EL (cell line): ENCODE results near the gene KANSL1.
"Not testable (repeated sequence)": the region's sequence is repeated elsewhere in the genome, so short reads cannot be mapped to it uniquely, and the experiment has no call there.

Experiments
- DNase-seq: peaks from one replicate; pipeline ENCODE4 v3.0.0-alpha.2; 2016

KANSL1 gene

GRCh38 chr17:46011711-46012505, 181.3 kb downstream of the KANSL1 start:
- DNase-seq = no peak

GRCh38 chr17:46010597-46011186, 182.5 kb downstream of the KANSL1 start:
- no peak for DNase-seq

DNA sequence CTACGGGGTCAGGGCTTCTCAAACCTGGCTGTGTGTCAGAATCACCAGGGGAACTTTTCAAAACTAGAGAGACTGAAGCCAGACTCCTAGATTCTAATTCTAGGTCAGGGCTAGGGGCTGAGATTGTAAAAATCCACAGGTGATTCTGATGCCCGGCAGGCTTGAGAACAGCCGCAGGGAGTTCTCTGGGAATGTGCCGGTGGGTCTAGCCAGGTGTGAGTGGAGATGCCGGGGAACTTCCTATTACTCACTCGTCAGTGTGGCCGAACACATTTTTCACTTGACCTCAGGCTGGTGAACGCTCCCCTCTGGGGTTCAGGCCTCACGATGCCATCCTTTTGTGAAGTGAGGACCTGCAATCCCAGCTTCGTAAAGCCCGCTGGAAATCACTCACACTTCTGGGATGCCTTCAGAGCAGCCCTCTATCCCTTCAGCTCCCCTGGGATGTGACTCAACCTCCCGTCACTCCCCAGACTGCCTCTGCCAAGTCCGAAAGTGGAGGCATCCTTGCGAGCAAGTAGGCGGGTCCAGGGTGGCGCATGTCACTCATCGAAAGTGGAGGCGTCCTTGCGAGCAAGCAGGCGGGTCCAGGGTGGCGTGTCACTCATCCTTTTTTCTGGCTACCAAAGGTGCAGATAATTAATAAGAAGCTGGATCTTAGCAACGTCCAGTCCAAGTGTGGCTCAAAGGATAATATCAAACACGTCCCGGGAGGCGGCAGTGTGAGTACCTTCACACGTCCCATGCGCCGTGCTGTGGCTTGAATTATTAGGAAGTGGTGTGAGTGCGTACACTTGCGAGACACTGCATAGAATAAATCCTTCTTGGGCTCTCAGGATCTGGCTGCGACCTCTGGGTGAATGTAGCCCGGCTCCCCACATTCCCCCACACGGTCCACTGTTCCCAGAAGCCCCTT, 183.3 kb downstream of the KANSL1 start:
- DNase-seq = peak; percentile 63

DNA sequence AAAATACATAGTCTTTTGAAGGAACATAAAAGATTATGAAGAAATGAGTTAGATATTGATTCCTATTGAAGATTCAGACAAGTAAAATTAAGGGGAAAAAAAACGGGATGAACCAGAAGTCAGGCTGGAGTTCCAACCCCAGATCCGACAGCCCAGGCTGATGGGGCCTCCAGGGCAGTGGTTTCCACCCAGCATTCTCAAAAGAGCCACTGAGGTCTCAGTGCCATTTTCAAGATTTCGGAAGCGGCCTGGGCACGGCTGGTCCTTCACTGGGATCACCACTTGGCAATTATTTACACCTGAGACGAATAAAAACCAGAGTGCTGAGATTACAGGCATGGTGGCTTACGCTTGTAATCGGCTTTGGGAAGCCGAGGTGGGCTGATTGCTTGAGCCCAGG, 184.6 kb downstream of the KANSL1 start:
- DNase-seq = no peak

GRCh38 chr17:46007461-46007965, 185.7 kb downstream of the KANSL1 start:
- no peak for DNase-seq

- DNase-seq = not testable (repeated sequence)
Measured at GRCh38 chr17:46006082-46006481, 187.1 kb downstream of the KANSL1 start.

GRCh38 chr17:46003907-46004748, 189.1 kb downstream of the KANSL1 start:
- no peak for DNase-seq

DNA sequence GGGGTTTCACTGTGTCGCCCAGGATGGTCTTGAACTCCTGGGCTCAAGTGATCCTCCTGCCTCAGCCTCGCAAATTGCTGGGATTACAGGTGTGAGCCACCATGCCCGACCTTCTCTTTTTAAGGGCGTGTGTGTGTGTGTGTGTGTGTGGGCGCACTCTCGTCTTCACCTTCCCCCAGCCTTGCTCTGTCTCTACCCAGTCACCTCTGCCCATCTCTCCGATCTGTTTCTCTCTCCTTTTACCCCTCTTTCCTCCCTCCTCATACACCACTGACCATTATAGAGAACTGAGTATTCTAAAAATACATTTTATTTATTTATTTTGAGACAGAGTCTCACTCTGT, 190.3 kb downstream of the KANSL1 start:
- no peak for DNase-seq

DNA sequence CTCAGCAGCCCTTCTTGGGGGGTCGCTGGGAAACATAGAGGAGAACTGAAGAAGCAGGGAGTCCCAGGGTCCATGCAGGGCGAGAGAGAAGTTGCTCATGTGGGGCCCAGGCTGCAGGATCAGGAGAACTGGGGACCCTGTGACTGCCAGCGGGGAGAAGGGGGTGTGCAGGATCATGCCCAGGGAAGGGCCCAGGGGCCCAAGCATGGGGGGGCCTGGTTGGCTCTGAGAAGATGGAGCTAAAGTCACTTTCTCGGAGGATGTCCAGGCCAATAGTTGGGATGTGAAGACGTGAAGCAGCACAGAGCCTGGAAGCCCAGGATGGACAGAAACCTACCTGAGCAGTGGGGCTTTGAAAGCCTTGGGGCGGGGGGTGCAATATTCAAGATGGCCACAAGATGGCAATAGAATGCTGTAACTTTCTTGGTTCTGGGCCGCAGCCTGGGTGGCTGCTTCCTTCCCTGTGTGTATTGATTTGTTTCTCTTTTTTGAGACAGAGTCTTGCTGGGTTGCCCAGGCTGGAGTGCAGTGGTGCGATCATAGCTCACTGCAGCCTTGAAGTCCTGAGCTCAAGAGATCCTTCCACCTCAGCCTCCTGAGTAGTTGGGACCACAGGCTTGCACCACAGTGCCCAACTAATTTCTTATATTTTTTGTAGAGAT, 190.8 kb downstream of the KANSL1 start:
- peak; percentile 62 for DNase-seq

- no peak for DNase-seq
Measured at GRCh38 chr17:46001390-46002310, 191.6 kb downstream of the KANSL1 start.

- no peak for DNase-seq
Measured at GRCh38 chr17:46000757-46001156, 192.5 kb downstream of the KANSL1 start.

DNA sequence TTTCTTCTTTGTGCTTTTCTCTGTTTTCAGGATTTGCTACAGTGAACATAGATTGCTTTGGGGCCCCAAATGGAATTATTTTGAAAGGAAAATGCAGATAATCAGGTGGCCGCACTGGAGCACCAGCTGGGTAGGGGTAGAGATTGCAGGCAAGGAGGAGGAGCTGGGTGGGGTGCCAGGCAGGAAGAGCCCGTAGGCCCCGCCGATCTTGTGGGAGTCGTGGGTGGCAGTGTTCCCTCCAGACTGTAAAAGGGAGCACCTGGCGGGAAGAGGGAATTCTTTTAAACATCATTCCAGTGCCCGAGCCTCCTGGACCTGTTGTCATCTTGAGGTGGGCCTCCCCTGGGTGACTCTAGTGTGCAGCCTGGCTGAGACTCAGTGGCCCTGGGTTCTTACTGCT, 192.9 kb downstream of the KANSL1 start:
- DNase-seq = no peak

- DNase-seq = no peak
Measured at GRCh38 chr17:45999900-46000290, 193.3 kb downstream of the KANSL1 start.

- no peak for DNase-seq
Measured at GRCh38 chr17:45998987-45999899, 194.0 kb downstream of the KANSL1 start, which contains the start of gene STH. Gene STH (plus strand): TSS chr17:45999250. CDS start chr17:45999280, 30 bp downstream.

DNA sequence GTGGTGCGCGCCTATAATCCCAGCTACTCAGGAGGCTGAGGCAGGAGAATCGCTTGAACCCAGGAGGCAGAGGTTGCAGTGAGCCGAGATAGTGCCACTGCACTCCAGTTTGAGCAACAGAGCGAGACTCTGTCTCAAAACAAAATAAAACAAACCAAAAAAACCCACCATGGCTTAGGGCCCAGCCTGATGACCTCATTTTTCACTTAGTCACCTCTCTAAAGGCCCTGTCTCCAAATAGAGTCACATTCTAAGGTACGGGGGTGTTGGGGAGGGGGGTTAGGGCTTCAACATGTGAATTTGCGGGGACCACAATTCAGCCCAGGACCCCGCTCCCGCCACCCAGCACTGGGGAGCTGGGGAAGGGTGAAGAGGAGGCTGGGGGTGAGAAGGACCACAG, 195.6 kb downstream of the KANSL1 start:
- peak; percentile 48 for DNase-seq

GRCh38 chr17:45997166-45997565, 196.1 kb downstream of the KANSL1 start:
- no peak for DNase-seq

DNA sequence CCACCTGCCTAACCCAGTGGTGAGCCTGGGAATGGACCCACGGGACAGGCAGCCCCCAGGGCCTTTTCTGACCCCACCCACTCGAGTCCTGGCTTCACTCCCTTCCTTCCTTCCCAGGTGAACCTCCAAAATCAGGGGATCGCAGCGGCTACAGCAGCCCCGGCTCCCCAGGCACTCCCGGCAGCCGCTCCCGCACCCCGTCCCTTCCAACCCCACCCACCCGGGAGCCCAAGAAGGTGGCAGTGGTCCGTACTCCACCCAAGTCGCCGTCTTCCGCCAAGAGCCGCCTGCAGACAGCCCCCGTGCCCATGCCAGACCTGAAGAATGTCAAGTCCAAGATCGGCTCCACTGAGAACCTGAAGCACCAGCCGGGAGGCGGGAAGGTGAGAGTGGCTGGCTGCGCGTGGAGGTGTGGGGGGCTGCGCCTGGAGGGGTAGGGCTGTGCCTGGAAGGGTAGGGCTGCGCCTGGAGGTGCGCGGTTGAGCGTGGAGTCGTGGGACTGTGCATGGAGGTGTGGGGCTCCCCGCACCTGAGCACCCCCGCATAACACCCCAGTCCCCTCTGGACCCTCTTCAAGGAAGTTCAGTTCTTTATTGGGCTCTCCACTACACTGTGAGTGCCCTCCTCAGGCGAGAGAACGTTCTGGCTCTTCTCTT, 196.8 kb downstream of the KANSL1 start:
- DNase-seq = no peak

DNA sequence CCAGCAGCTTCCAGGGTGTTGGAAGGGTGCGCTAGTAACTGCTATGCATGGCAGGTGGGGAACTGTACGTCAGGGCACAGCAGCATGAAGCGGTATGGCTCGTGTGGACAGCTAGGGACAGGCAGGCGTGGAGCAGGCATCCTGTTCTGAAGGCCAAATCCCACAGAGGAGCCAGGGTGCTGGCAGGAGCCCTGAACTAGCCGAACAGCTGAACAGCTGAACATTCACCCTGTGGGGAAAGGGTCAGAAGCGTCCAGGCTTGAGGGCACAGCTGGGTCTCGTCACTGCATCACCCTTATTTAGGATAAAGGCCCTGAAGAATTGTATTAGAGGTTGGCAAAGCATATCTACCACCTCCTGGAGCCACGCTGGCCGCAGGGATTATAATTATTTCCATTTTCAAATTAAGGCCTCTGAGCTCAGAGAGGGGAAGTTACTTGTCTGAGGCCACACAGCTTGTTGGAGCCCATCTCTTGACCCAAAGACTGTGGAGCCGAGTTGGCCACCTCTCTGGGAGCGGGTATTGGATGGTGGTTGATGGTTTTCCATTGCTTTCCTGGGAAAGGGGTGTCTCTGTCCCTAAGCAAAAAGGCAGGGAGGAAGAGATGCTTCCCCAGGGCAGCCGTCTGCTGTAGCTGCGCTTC, 197.5 kb downstream of the KANSL1 start:
- no peak for DNase-seq
